ENCODE data around the gene COMMD2. TPM values are rescaled to one million over a fixed set of nuclear protein-coding genes. Genes with fewer than 3 reads are reported as not detected.

COMMD2 gene
- total RNA-seq, 1 experiment from 2014 or later = 35.5 TPM

- CTCF ChIA-PET = no interaction called here
- Histone ChIP-seq H3K27me3 (ENCODE audit: insufficient read depth, low read length) (no peaks in the 10 kb centered on the region), H3K4me2 (ENCODE audit: low read length) (no peak overlapping the region), H3K27ac (ENCODE audit: low read depth, low read length) (no peak overlapping the region), H3K9me3 (ENCODE audit: control insufficient read depth in 1 of 2, insufficient read depth in 1 of 2, low read depth in 1 of 2, low read length in 2 of 2) (no peaks in the 10 kb centered on the region), H2AFZ (ENCODE audit: low read depth, low read length, poor library complexity, severe bottlenecking) (no peak overlapping the region), H3K9me2 (ENCODE audit: insufficient read depth) (peaks cover 4% of the 10 kb centered on the region; the same call in 1 of the 2 replicates), H3K36me3 (ENCODE audit: control insufficient read depth in 1 of 2, insufficient read depth in 2 of 2, low read length in 2 of 2) (no peaks in the 10 kb centered on the region), H4K20me1 (ENCODE audit: insufficient read depth) (no peaks in the 10 kb centered on the region), H3K4me1 (ENCODE audit: control insufficient read depth in 1 of 2, insufficient read depth in 2 of 2, low read length in 2 of 2) (no peaks in the 10 kb centered on the region), H3K79me2 (ENCODE audit: insufficient read depth, low read length) (no peaks in the 10 kb centered on the region), H3K4me3 (replicated peaks in 1 of 2; ENCODE audit: low read depth in 1 of 2, low read length in 2 of 2) (no peak overlapping the region), H3K9ac (ENCODE audit: low read length) (no peak overlapping the region)
- DNase-seq (ENCODE audit: low read depth, low spot score) = no peak
- no peak for ATAC-seq
- RAD21 ChIA-PET (ENCODE audit: low non-redundant PET in 1 of 2, low total read pairs in 2 of 2, uncharacterized antibody in 2 of 2, unreplicated experiment in 2 of 2) = no interaction called here
- POLR2A ChIA-PET = no interaction called here
- TF ChIP-seq POLR2AphosphoS5 (IDR thresholded peaks at IDR 0.05; ENCODE audit: low read depth, low read length) (no peak), CBX3 (IDR thresholded peaks at IDR 0.05; ENCODE audit: low read depth) (no peak), RAD21 (IDR thresholded peaks at IDR 0.05; ENCODE audit: low read depth) (no peak), CTCF (IDR thresholded peaks at IDR 0.05 in 2 of 3, conservative IDR thresholded peaks at IDR 0.05 in 1 of 3; ENCODE audit: borderline replicate concordance in 1 of 3, insufficient read depth in 1 of 3, low read depth in 2 of 3, low read length in 2 of 3) (no peak), ZBTB33 (IDR thresholded peaks at IDR 0.05; ENCODE audit: extremely low read depth, insufficient replicate concordance, low read length) (no peak), ATF3 (IDR thresholded peaks at IDR 0.05) (no peak), TCF7L2 (IDR thresholded peaks at IDR 0.05; ENCODE audit: borderline replicate concordance, extremely low read depth, insufficient read depth, insufficient read length) (no peak), CEBPB (IDR thresholded peaks at IDR 0.05; ENCODE audit: low read depth) (no peak), EZH2 (IDR thresholded peaks at IDR 0.05) (no peak), EZH2phosphoT487 (IDR thresholded peaks at IDR 0.05; ENCODE audit: borderline replicate concordance) (no peak), SRF (IDR thresholded peaks at IDR 0.05; ENCODE audit: low read depth) (no peak), YY1 (IDR thresholded peaks at IDR 0.05; ENCODE audit: extremely low read depth, insufficient replicate concordance, low read depth, low read length) (no peak), SP1 (IDR thresholded peaks at IDR 0.05; ENCODE audit: low read depth) (no peak), FOSL1 (IDR thresholded peaks at IDR 0.05; ENCODE audit: low read depth) (no peak), MAX (IDR thresholded peaks at IDR 0.05) (no peak), REST (IDR thresholded peaks at IDR 0.05; ENCODE audit: low read depth) (no peak), ZNF274 (IDR thresholded peaks at IDR 0.05; ENCODE audit: low read depth, low read length) (no peak), JUND (IDR thresholded peaks at IDR 0.05) (no peak), EGR1 (IDR thresholded peaks at IDR 0.05; ENCODE audit: low read depth) (no peak)
- intact Hi-C loops (cut with micrococcal nuclease) = no loop called here
- no TSS peak for BruUV-seq (replicated peaks)
Observed at GRCh38 chr3:149706905-149707304, 45.4 kb downstream of the COMMD2 start.

Data from HCT116 (cell line).